Breast epithelium (tissue), 4 donors: ENCODE measurements around the gene YARS2. TPM values are rescaled to one million over a fixed set of nuclear protein-coding genes. Genes with fewer than 3 reads are reported as not detected.

Source experiments
- DNase-seq, 2 donors: peaks; one replicate each; pipeline ENCODE4 v3.0.0-alpha.2; 2019; ENCODE audit warnings: low spot score in 2 of 2
- H3K27ac ChIP-seq, 2 donors: fragments of 200-600 bp; sonication (generic) in 1 of 2; one replicate each; pipeline ENCODE4 v1.5.1; 2016 to 2019; ENCODE audit warnings: mild to moderate bottlenecking in 1 of 2
- H3K27me3 ChIP-seq, 2 donors: fragments of 200-600 bp; sonication (generic) in 1 of 2; one replicate each; pipeline versions ENCODE4 v1.5.1 to v1.6.0; 2017 to 2019; ENCODE audit warnings: control low read depth in 1 of 2, mild to moderate bottlenecking in 1 of 2
- H3K36me3 ChIP-seq: fragments of 200-600 bp; one replicate; pipeline ENCODE4 v1.5.1; 2019
- H3K4me1 ChIP-seq, 2 donors: fragments of 200-600 bp; sonication (generic); one replicate each; pipeline ENCODE4 v1.5.1; 2016 to 2019; ENCODE audit warnings: control low read depth in 1 of 2
- H3K4me3 ChIP-seq, 3 donors: fragments of 200-600 bp; sonication (generic); 1 replicate in 2 of 3; 2 replicates in 1 of 3; pipeline ENCODE4 v1.5.1; 2016 to 2019; ENCODE audit warnings: mild to moderate bottlenecking in 3 of 3, moderate library complexity in 2 of 3
- H3K9me3 ChIP-seq, 2 donors: fragments of 200-600 bp; sonication (generic) in 1 of 2; one replicate each; pipeline ENCODE4 v1.5.1; 2016 to 2019; ENCODE audit warnings: control low read depth in 1 of 2
- POLR2A ChIP-seq: fragments of 450-650 bp; IDR thresholded peaks from one replicate; pipeline ENCODE4 v1.6.1; 2016; ENCODE audit warnings: antibody characterized with exemption, mild to moderate bottlenecking, moderate library complexity
- POLR2AphosphoS5 ChIP-seq, 3 donors: sonication (generic); formaldehyde crosslinking; IDR thresholded peaks; one replicate each; pipeline ENCODE4 v1.6.1; 2017; ENCODE audit warnings: antibody characterized with exemption in 3 of 3
- intact Hi-C: fragments of 100-400 bp; cut with DNase I; formaldehyde crosslinking; loops from one replicate; pipeline ENCODE4 v1.15.1; 2023; ENCODE audit warnings: low total_unique reads
- total RNA-seq, 3 donors: library from RNA; depleted of rRNA; stranded (reverse); fragments of >200 nt; gene quantifications; one replicate each; pipeline ENCODE4 v1.1.0, GENCODE V29; 2016
- TF ChIP-seq, protein P1 (sequence below), 3 donors: fragments of 450-650 bp; IDR thresholded peaks; one replicate each; pipeline ENCODE4 v1.5.1; 2016 to 2017; ENCODE audit warnings: antibody characterized with exemption in 3 of 3, mild to moderate bottlenecking in 3 of 3, moderate library complexity in 3 of 3

The YARS2 gene
- total RNA-seq, 3 donors from 2014 or later, result 23.0 to 27.4 (median 23.9) TPM

DNA sequence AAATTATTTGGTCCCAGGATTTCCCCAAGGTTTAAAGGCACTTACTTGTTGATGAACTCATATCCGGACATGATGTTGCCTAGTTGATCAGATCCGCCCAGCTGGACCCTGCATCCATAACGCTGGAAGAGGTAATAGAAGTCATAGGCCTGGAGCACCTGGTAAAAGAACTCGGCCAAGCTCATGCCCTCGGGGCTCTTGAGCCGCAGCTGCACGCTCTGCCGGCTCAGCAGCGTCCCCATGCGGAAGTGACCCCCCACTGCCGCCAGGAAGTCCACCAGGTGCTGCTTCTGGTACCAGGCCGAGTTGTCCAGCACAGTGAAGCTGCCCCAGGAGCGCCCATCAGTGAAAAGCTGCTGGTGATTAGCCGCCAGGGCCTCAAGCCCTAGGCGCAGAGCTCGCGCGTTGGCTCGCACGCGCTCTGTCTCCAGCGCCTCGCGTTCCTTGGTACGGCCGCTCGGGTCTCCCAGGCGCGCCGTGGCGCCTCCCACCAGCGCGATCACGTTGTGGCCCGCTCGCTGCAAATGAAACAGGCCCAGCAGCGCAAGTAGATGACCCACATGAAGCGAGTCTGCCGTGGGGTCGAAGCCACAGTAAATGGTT lies 545 bp downstream of the YARS2 start:
- DNase-seq, result peak; percentile 57 to 70
- intact Hi-C loops, result loop anchor here (10.0 kb wide), 1 partner anchor 1270 kb away; the partner anchor contains the start of gene ALG10
- peaks cover 3 to 5% of the 10 kb centered on the region in 2 donors for H3K4me1 ChIP-seq
- no peaks in the 10 kb centered on the region for H3K36me3 ChIP-seq
- peak overlapping the region; percentile 82 to 98 (median 97) for H3K4me3 ChIP-seq
- no peaks in the 10 kb centered on the region for H3K27me3 ChIP-seq
- TF ChIP-seq, protein P1, sequence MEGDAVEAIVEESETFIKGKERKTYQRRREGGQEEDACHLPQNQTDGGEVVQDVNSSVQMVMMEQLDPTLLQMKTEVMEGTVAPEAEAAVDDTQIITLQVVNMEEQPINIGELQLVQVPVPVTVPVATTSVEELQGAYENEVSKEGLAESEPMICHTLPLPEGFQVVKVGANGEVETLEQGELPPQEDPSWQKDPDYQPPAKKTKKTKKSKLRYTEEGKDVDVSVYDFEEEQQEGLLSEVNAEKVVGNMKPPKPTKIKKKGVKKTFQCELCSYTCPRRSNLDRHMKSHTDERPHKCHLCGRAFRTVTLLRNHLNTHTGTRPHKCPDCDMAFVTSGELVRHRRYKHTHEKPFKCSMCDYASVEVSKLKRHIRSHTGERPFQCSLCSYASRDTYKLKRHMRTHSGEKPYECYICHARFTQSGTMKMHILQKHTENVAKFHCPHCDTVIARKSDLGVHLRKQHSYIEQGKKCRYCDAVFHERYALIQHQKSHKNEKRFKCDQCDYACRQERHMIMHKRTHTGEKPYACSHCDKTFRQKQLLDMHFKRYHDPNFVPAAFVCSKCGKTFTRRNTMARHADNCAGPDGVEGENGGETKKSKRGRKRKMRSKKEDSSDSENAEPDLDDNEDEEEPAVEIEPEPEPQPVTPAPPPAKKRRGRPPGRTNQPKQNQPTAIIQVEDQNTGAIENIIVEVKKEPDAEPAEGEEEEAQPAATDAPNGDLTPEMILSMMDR (IDR thresholded peaks at IDR 0.05), result peak in 2 of 3 donors; percentile 57 to 59
- TF ChIP-seq POLR2A (no peak), POLR2AphosphoS5 (IDR thresholded peaks at IDR 0.05) (no peak)
- H3K27ac ChIP-seq, result peak overlapping the region; percentile 91 to 94
- no peaks in the 10 kb centered on the region for H3K9me3 ChIP-seq

DNA sequence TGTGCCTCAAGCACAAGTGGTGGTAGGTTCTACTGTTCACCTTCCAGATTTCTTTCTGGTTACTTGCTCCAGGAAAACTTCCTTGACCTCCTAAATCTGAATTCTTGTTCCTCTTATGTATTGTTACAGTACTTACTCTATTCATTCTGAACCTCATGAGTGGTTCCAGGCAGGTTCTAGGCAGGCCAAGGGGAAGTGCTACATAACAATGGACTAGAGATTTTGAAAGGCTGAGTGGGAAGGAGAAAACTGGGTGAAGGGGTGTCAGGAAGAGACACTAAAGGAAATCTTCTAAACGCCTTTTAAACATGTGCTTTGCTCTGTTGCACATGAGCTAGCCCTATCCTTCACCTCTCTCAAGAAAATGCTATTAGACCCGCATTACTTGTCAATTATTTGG lies 1.6 kb downstream of the YARS2 start:
- no peaks in the 10 kb centered on the region for H3K36me3 ChIP-seq
- H3K27ac ChIP-seq, result peak overlapping the region; percentile 44 to 94
- DNase-seq, result no peak
- intact Hi-C loops, result loop anchor here (10.0 kb wide), 1 partner anchor 1271 kb away; the partner anchor contains the start of gene ALG10
- TF ChIP-seq POLR2AphosphoS5 (IDR thresholded peaks at IDR 0.05) (no peak), POLR2A (no peak)
- TF ChIP-seq, protein P1 (IDR thresholded peaks at IDR 0.05), result no peak
- peak overlapping the region in 2 of 3 donors; percentile 82 to 98 for H3K4me3 ChIP-seq
- H3K9me3 ChIP-seq, result no peaks in the 10 kb centered on the region
- peaks cover 3 to 5% of the 10 kb centered on the region in 2 donors for H3K4me1 ChIP-seq
- H3K27me3 ChIP-seq, result no peaks in the 10 kb centered on the region

DNA sequence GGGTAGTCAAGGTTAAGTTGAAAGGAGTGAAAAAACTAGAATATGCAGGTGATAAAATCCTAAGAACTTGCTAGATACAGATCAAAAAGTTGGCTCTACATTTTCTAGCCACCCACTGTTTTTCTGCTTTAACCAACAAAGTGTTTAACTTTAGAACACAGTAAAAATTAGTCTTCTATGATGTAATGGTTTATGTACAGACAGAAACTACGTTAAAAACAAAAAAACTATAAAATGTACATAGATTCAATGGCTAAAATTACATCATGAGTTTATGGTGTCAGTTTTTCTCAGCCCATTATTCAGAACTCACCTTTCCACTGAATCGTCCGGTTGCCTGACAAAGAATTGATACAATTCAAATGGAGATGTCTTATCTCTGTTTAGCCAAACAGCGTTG lies 2.1 kb downstream of the YARS2 start:
- Histone ChIP-seq H3K36me3 (no peaks in the 10 kb centered on the region), H3K9me3 (no peaks in the 10 kb centered on the region), H3K4me1 (peaks cover 3 to 5% of the 10 kb centered on the region in 2 donors), H3K27ac (peak overlapping the region; percentile 44 to 94), H3K4me3 (peak overlapping the region in 1 of 3 donors; percentile 82), H3K27me3 (no peaks in the 10 kb centered on the region)
- intact Hi-C loops, result loop anchor here (10.0 kb wide), 1 partner anchor 1271 kb away; the partner anchor contains the start of gene ALG10
- no peak for DNase-seq
- TF ChIP-seq POLR2AphosphoS5 (IDR thresholded peaks at IDR 0.05), result no peak
- no peak for TF ChIP-seq POLR2A
- TF ChIP-seq, protein P1 (IDR thresholded peaks at IDR 0.05), result no peak

DNA sequence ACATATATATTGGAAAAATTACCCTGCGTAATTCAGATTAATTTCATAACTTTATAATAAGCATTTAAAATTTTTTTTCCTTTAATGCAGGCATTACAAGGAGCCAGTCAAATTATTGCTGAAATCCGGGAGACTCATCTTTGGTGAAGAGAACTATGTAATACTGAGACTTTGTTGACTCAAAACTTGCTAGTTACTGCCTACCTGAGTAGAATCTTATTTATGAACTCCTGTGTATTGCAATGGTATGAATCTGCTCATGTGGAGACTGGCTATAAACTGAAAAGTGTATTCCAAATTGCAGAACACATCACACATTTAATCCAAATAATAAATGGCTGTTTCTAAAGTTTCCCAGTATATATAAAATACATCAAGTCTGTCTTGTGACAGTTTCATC lies 12.4 kb downstream of the YARS2 start:
- no peaks in the 10 kb centered on the region for H3K9me3 ChIP-seq
- no peak overlapping the region for H3K27ac ChIP-seq
- H3K36me3 ChIP-seq, result peaks cover under 1% of the 10 kb centered on the region
- no peak overlapping the region for H3K4me3 ChIP-seq
- TF ChIP-seq, protein P1 (IDR thresholded peaks at IDR 0.05), result no peak
- no peak for TF ChIP-seq POLR2AphosphoS5 (IDR thresholded peaks at IDR 0.05)
- TF ChIP-seq POLR2A, result no peak
- no peak for DNase-seq
- no peaks in the 10 kb centered on the region for H3K27me3 ChIP-seq
- H3K4me1 ChIP-seq, result no peaks in the 10 kb centered on the region
- intact Hi-C loops, result no loop called here

DNA sequence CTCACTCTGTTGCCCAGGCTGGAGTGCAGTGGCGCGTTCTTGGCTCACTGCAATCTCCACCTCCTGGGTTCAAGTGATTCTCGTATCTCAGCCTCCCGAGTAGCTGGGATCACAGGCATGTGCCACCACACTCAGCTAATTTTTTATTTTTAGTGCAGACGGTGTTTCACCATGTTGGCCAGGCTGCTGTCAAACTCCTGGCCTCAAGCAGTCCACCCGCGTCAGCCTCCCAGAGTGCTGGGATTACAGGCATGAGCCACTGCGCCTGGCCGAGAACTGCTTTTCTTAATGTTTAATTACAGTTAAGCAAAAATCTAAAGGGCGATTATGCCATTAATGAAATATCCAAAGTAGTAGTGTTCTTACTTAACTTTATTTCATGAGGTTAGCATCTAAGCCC lies 13.6 kb downstream of the YARS2 start:
- H3K4me3 ChIP-seq, result no peak overlapping the region
- no peak overlapping the region for H3K27ac ChIP-seq
- DNase-seq, result no peak
- H3K4me1 ChIP-seq, result no peaks in the 10 kb centered on the region
- no peak for TF ChIP-seq POLR2AphosphoS5 (IDR thresholded peaks at IDR 0.05)
- TF ChIP-seq, protein P1 (IDR thresholded peaks at IDR 0.05), result no peak
- no peak for TF ChIP-seq POLR2A
- H3K9me3 ChIP-seq, result no peaks in the 10 kb centered on the region
- H3K27me3 ChIP-seq, result no peaks in the 10 kb centered on the region
- intact Hi-C loops, result no loop called here
- H3K36me3 ChIP-seq, result peaks cover 3% of the 10 kb centered on the region
